Activated CD4-positive, alpha-beta T cell treated with anti-CD3 and anti-CD28 coated beads, Interleukin-2, amount 10 ng/mL, durations not matched to agents 24 days and 14 days (primary cell): Measurements from ENCODE around the gene UBTF. TPM values are rescaled to one million over a fixed set of nuclear protein-coding genes. Genes with fewer than 3 reads are reported as not detected.
A peak's percentile ranks its signal among the peaks of the same experiment; 100 is the strongest.

Experiments used
- DNase-seq: peaks from one replicate; pipeline ENCODE4 v3.0.0; 2022
- H3K27ac Mint-ChIP-seq: one replicate; pipeline ENCODE4 v1.8.0; 2022; ENCODE audit warnings: mild to moderate bottlenecking, mixed read lengths
- H3K27me3 Mint-ChIP-seq: one replicate; pipeline ENCODE4 v1.8.0; 2022; ENCODE audit warnings: mixed read lengths
- H3K36me3 Mint-ChIP-seq: one replicate; pipeline ENCODE4 v1.8.0; 2022; ENCODE audit warnings: low read depth, mild to moderate bottlenecking, mixed read lengths
- H3K4me1 Mint-ChIP-seq: one replicate; pipeline ENCODE4 v1.8.0; 2021; ENCODE audit warnings: mixed read lengths
- H3K4me3 Mint-ChIP-seq: one replicate; pipeline ENCODE4 v1.8.0; 2022; ENCODE audit warnings: mild to moderate bottlenecking, moderate library complexity, mixed read lengths
- H3K9me3 Mint-ChIP-seq: one replicate; pipeline ENCODE4 v1.8.0; 2021; ENCODE audit warnings: mixed read lengths
- intact Hi-C: fragments of 100-400 bp; cut with micrococcal nuclease; formaldehyde crosslinking; loops from one replicate; pipeline ENCODE4 v1.15.1; 2023
- total RNA-seq: library from RNA; stranded (reverse); gene quantifications from 2 replicates; pipeline ENCODE4 v1.2.3, GENCODE V29; 2022

UBTF gene
- total RNA-seq, 1 donor from 2014 or later, result 195 TPM

DNA sequence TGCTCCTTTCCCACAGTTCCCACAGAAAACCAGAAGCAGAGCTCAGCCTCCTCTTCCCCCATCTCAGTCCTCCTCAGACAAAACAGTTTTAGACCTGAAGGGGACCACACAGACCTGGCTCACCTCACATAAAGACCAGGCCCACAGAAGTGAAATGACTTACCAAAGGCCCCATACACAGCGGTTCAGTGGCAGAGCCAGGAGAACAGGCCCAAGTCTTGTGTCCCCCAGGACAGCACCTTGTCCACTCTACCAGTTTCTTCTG, 5.3 kb downstream of the UBTF start:
- Mint-ChIP-seq H3K9me3 (no peaks in the 10 kb centered on the region), H3K36me3 (peaks cover 72% of the 10 kb centered on the region), H3K4me3 (no peak overlapping the region), H3K4me1 (peaks cover 52% of the 10 kb centered on the region), H3K27ac (peak overlapping the region; percentile 30), H3K27me3 (no peaks in the 10 kb centered on the region)
- intact Hi-C loops, result loop anchor here (10.0 kb wide), 1 partner anchor 291 kb away; the partner anchor contains the start of gene GPATCH8
- no peak for DNase-seq

DNA sequence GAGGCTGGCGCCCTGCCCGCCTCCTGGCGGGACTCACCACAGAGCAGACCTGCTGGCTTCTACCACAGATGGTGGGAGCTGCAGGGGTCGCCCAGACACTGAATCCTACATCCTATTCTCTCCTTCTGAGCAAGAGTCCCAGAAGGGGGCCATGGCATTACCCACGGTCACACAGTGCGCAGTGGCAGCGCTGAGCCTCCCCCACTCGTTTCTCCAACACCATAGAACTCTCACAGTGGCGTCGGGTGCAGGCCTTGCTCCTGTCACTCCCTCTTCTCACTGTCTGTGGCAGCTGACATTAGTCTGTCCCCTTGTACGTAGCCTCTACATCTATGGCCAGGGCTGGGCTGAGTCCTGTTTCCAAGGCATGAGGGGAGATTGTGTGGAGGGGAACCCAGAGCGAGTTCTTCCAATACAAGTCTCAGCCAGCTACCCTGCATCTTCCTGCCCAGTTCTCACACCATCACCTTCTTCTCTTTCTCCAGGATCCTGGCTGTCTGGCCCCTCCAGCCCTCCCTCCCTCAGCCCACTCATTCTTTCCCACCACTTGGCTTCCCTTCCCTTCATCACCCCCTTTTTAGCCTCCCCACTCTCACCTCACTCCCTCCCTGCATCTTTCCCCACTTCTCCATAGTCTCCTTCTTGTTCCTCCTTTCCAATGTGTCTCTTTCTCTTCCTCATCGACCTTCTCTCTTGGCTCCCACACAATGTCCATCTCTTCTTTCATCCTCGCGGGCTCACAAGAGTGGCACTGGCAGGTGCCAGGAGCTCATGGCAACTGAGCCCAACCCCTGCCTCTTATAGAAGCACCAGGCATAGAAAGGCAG, 5.9 kb downstream of the UBTF start:
- Mint-ChIP-seq H3K27me3 (no peaks in the 10 kb centered on the region), H3K4me1 (peaks cover 53% of the 10 kb centered on the region), H3K9me3 (no peaks in the 10 kb centered on the region), H3K4me3 (peak overlapping the region; percentile 5), H3K27ac (peak overlapping the region; percentile 30), H3K36me3 (peaks cover 77% of the 10 kb centered on the region)
- intact Hi-C loops, result loop anchor here (10.0 kb wide), 1 partner anchor 291 kb away; the partner anchor contains the start of gene GPATCH8
- no peak for DNase-seq

DNA sequence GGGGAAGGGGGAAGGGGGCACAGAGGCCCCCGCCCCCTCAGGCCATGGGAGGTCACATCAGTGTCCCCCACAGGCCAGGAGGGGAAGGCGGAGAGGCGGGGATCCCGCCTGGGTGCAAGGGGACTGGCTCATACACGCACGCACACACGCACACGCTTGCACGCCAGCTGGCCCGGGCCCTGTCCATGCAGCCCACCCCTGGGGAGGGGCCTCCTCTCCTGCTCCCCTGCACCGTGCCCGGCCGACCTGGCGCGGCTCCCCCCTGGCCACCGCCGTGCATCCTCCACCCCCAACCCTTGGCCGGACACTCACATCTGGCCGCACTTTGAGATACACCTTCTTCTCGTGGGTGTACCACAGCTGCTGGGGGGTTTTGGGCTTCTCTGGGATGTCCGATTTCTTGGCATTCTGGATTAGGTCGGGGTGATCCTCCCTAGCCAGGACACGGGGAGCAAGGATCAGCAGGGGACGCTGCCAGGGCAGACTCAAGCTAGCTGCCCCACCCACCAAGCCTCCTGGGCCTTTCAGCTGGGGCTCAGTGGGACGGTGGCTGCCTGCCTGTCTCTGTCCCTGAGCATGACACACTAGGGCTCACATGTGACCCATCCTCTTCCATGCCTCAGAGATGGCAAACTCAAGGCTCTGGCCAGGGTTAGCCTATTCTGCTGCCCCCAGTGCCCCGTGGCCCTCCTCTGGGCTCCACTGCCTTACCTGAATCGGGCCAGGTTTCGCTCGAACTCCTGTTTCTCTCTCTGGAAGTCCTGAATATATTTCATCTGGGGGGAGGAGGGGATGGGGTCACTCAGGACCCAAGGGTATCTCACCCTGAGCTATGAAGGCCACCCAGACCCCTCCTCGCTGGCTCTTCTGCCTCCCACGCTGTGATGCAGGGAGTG, 6.7 kb downstream of the UBTF start:
- Mint-ChIP-seq H3K4me1 (peaks cover 58% of the 10 kb centered on the region), H3K36me3 (peaks cover 79% of the 10 kb centered on the region), H3K4me3 (no peak overlapping the region), H3K27me3 (no peaks in the 10 kb centered on the region), H3K27ac (peak overlapping the region; percentile 37), H3K9me3 (no peaks in the 10 kb centered on the region)
- intact Hi-C loops, result loop anchor here (10.0 kb wide), 1 partner anchor 292 kb away; the partner anchor contains the start of gene GPATCH8
- no peak for DNase-seq

DNA sequence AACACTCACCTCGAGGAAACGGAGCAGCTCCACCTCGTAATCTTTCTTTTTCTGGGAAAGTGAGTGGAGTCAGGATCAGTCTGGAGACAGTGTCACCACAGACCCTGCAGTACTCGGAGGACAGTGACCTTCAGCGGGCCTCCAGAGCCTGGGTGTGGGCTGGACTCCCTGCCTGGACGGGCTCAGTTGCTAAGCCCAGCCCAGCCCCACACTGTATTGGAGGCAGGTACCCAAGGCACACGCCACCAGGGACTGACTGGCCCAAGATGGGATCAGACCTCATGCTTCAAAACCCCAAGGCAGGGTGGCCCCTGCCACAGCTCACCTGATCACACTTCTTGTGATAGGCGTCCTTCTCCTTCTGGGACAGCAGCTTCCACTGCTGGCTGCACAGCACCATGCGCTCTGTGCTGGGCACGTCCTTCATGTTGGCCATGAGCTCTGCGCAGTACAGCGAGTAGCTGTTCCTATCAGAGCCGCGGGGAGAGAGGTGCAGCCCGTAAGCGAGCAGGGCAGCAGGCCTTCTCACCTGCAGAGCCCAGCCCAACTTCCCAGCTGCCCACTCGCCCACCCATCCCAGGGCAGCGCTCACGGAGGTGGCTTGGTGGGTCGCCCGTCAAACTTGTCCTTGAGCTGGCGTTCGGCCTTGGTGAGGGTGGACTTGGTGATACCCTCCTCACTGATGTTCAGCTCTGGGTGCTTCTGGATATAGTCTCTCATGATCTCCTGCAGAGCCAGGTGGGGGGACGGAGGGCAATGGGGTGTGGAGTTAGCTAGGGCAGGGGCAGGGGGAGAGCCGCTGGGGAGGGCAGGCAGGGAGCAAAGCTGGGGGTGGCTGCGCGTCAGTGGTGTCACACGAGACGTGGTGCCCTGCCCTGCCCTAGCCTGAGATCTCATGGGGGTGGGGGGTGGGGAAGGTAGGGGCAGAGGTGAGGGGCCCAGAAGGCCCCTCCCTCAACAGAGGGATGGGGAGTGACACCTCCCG, 7.9 kb downstream of the UBTF start:
- intact Hi-C loops, result loop anchor here (10.0 kb wide), 1 partner anchor 293 kb away; the partner anchor contains the start of gene GPATCH8
- peak overlapping the region; percentile 66 for H3K27ac Mint-ChIP-seq
- H3K4me1 Mint-ChIP-seq, result peaks cover 51% of the 10 kb centered on the region
- H3K27me3 Mint-ChIP-seq, result no peaks in the 10 kb centered on the region
- no peaks in the 10 kb centered on the region for H3K9me3 Mint-ChIP-seq
- peak overlapping the region; percentile 21 for H3K4me3 Mint-ChIP-seq
- peaks cover 76% of the 10 kb centered on the region for H3K36me3 Mint-ChIP-seq
- DNase-seq, result no peak

DNA sequence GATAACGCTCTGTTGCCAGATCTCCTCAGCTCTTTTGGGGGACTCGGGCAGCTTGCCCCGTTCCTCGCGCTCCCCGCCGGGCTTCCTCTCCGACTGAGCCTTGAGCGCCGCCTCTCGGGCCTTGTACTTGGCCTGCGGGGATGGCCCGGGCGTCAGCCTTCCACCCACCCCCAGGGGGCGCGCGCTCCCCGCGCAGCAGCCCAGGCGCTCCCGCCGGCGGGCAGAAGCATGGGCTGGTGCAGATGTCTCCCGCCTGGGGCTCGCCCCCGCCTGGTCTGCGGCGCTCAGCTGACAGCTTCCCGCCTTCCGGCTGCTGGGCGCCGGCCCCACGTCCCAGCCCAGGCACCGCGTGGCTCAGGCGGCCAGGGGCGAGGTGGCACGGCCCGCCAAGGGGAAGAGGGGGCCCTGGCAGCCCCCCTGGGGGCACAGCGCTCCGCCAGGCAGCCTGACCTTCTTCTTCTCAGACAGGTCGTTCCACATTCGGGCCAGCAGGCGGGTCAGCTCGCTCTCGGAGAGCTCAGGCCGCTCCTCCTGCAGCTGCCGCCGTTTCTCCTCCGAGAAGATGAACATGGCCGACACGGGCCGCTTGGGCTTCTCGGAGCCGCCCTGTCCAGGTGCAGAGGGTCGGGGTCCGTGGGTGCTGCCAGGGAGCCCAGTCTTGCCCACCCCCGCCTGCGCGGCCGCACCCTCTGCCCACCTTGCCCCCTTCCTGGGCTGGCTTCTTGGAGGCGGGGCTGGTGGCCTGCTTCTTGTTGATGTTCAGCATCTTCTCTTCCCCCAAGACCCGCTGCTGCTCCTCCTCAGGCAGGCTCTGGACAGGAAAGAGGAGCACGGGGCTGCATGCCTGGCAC, 8.9 kb downstream of the UBTF start:
- DNase-seq, result peak; percentile 97
- Mint-ChIP-seq H3K9me3 (no peaks in the 10 kb centered on the region), H3K4me1 (peaks cover 42% of the 10 kb centered on the region), H3K4me3 (peak overlapping the region; percentile 85), H3K27ac (peak overlapping the region; percentile 87), H3K27me3 (no peaks in the 10 kb centered on the region), H3K36me3 (peaks cover 74% of the 10 kb centered on the region)
- intact Hi-C loops, result loop anchor here (1.0 to 10.0 kb wide), 4 partner anchors 8 to 294 kb away; partner anchors contain the start of gene GPATCH8

DNA sequence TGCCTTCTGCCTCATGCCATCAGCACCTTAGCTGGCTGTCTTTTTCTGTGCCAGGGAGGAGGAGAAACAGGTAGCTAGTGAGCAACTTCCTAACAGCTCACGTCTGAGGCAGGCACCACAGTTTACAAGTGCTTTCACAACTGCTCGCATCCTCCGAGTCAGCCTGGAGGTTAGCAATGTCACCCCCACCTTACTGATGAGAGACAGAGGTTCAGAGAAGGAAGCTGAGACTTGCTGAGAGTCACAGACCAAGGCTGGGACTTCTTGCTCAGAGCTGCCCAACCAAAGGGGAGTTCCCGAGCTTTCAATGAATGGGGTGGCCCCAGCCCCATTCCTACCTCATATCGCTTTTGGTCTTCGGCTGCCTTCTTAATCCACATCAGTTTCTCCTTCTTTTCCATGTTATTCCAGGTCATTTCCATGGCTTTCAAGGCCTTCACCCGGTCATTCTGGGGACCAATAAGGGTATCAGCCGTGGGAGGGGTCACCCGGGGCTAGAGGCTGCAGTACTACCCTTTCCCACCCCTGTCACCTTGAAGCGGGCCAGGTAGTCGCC, 9.6 kb downstream of the UBTF start:
- intact Hi-C loops, result loop anchor here (1.0 to 10.0 kb wide), 4 partner anchors 8 to 295 kb away; partner anchors contain the start of gene GPATCH8
- Mint-ChIP-seq H3K27ac (peak overlapping the region; percentile 87), H3K27me3 (no peaks in the 10 kb centered on the region), H3K4me3 (peak overlapping the region; percentile 85), H3K36me3 (peaks cover 69% of the 10 kb centered on the region), H3K4me1 (peaks cover 36% of the 10 kb centered on the region), H3K9me3 (no peaks in the 10 kb centered on the region)
- peak; percentile 75 for DNase-seq

DNA sequence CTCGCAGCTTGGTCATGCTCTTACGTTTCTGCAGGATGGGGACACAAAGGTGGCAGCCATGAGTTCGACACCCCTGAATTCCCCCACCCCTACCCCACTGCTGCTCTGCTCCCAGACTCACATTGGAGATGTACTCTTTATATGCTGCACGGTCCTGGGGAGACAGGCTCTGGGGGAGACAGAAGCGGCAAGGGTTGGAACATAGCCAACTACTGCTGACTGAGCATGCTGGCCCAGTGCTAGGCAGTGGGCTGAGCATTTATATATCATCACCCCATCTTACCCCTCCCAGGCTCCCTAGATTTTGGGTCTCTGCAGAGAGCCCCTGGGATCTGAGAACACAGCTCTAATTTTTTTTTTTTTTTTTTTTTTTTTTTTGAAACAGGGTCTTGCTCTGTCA, 11.7 kb downstream of the UBTF start:
- Mint-ChIP-seq H3K4me3 (no peak overlapping the region), H3K27me3 (no peaks in the 10 kb centered on the region), H3K27ac (no peak overlapping the region), H3K9me3 (no peaks in the 10 kb centered on the region), H3K36me3 (peaks cover 48% of the 10 kb centered on the region), H3K4me1 (peaks cover 42% of the 10 kb centered on the region)
- DNase-seq, result no peak
- intact Hi-C loops, result no loop called here

DNA sequence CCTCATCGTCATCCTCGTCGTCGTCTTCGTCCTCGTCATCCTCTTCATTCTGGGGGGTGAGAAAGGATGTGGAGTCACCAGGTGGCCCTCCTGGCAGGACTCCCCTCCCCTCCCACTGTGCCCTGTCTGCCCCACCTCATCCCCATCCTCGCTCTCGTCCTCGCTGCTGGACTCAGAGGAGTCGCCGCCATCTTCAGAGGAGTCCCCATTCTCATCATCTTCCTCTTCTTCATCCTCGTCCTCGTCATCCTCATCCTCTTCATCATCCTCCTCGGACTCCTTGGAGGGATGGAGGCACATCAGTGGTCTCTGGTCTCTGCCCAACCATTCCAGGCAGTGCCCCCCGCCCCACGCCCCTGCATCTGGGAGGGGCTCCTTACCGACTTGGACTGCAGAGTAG, 12.2 kb downstream of the UBTF start:
- Mint-ChIP-seq H3K36me3 (peaks cover 46% of the 10 kb centered on the region), H3K4me3 (no peak overlapping the region), H3K27me3 (no peaks in the 10 kb centered on the region), H3K9me3 (no peaks in the 10 kb centered on the region), H3K4me1 (peaks cover 45% of the 10 kb centered on the region), H3K27ac (peak overlapping the region; percentile 37)
- intact Hi-C loops, result no loop called here
- no peak for DNase-seq

DNA sequence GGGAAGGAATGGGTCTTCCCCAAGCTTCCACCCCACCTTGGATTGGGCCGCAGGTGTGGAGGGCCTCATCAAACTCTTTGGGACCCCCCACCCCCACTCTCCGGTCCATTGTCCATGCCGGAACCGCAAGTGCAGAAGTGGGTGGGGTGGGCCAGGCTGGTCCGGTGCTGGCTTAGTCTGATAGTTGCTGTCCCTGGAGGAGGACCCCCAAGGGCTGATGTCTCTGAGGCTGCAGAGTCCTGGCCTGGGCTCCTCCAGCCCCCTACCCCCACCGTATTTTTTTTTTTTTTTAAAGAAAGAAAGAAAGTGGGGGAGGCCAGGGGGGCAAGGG, 12.7 kb downstream of the UBTF start:
- Mint-ChIP-seq H3K9me3 (no peaks in the 10 kb centered on the region), H3K27ac (no peak overlapping the region), H3K4me3 (no peak overlapping the region), H3K4me1 (peaks cover 47% of the 10 kb centered on the region), H3K27me3 (no peaks in the 10 kb centered on the region), H3K36me3 (peaks cover 43% of the 10 kb centered on the region)
- no peak for DNase-seq
- intact Hi-C loops, result no loop called here

DNA sequence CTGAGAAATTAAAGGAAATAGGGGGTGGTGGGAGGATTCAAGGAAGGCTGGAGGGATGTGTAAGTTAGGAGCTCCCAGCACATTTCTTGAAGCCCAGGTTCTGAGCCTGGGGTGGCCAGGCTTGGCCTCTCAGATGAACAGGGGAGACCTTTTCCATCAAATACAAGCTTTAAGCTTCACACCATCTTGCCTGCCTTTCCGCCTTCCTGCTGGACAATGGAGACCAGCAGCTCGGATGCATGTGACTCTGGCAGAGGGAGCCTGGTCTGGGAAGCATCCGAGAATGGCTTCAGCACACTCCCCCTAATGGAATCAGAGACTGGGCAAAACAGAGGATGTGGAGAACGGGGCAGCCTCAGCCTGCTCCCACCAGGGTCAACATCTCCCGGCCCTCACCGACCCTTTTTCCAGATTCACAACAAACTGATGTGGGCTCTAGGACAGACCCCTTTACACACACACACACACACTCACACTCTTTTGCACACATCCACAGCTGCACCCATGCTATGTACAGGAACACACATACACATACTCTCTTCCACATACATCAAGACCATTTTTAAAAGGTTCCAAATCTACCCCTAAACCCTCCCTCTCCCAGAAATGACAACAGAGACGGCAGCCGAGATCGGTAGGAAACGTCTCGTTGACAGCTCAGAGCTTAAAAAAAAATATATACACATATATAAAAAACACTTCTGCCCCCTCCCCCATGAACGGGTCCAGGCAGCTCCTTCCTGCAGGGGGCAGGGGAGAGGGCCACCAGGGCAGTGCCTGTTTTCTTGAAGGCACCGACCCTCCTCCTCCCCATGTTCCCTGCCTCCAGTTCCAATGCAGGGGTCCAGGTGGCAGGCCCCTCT, 13.3 kb downstream of the UBTF start:
- Mint-ChIP-seq H3K27ac (peak overlapping the region; percentile 26), H3K9me3 (no peaks in the 10 kb centered on the region), H3K36me3 (peaks cover 39% of the 10 kb centered on the region), H3K4me3 (no peak overlapping the region), H3K4me1 (peaks cover 49% of the 10 kb centered on the region), H3K27me3 (no peaks in the 10 kb centered on the region)
- intact Hi-C loops, result no loop called here
- no peak for DNase-seq

DNA sequence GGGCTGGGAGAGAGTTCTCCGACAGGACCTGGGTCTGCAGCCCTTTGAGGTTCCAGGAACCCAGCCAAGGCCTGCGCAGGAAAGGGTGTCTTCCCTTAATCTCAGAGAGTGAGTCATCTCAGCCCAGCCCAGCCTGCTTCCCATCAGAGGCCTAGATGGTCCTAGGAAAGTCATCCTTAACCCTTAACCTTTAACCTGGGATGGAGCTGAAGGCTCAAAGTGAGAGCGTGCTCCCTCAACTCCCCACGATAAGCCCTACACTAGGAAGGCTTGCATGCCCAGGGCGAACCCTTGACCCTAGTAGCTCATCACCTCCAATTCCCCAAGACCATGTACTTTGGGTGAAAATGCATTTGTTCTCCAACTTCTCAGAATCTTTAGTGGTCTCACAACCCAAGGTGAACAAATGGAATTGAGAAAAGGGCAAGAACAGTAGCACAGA, 15.0 kb downstream of the UBTF start:
- intact Hi-C loops, result no loop called here
- H3K4me3 Mint-ChIP-seq, result no peak overlapping the region
- peaks cover 45% of the 10 kb centered on the region for H3K4me1 Mint-ChIP-seq
- no peaks in the 10 kb centered on the region for H3K9me3 Mint-ChIP-seq
- DNase-seq, result no peak
- no peak overlapping the region for H3K27ac Mint-ChIP-seq
- H3K27me3 Mint-ChIP-seq, result no peaks in the 10 kb centered on the region
- H3K36me3 Mint-ChIP-seq, result peaks cover 30% of the 10 kb centered on the region
